Ascending aorta (tissue), 2 donors: Measurements from ENCODE around the gene CAPS. TPM values are rescaled to one million over a fixed set of nuclear protein-coding genes. Genes with fewer than 3 reads are reported as not detected.

Experiments
- DNase-seq, 2 donors: peaks; one replicate each; pipeline ENCODE4 v3.0.0-alpha.2; 2019; ENCODE audit warnings: low spot score in 2 of 2
- H3K27ac ChIP-seq, 2 donors: fragments of 200-600 bp; sonication (generic); one replicate each; pipeline ENCODE4 v1.5.1; 2016 to 2017; ENCODE audit warnings: mild to moderate bottlenecking in 1 of 2
- H3K27me3 ChIP-seq: fragments of 200-600 bp; sonication (generic); one replicate; pipeline ENCODE4 v1.5.1; 2017
- H3K36me3 ChIP-seq, 2 donors: fragments of 200-600 bp; sonication (generic); one replicate each; pipeline ENCODE4 v1.5.1; 2016
- H3K4me1 ChIP-seq, 2 donors: fragments of 200-600 bp; sonication (generic); one replicate each; pipeline ENCODE4 v1.5.1; 2016 to 2017; ENCODE audit warnings: mild to moderate bottlenecking in 1 of 2
- H3K4me3 ChIP-seq, 2 donors: fragments of 200-600 bp; sonication (generic); one replicate each; pipeline ENCODE4 v1.5.1; 2016 to 2017; ENCODE audit warnings: mild to moderate bottlenecking in 1 of 2
- H3K9me3 ChIP-seq, 2 donors: fragments of 200-600 bp; sonication (generic); one replicate each; pipeline ENCODE4 v1.5.1; 2016
- intact Hi-C: fragments of 100-400 bp; cut with DNase I; formaldehyde crosslinking; loops from one replicate; pipeline ENCODE4 v1.15.1; 2023
- total RNA-seq: library from RNA; depleted of rRNA; stranded (reverse); fragments of >200 nt; gene quantifications from one replicate; pipeline ENCODE4 v1.1.0, GENCODE V29; 2016
- TF ChIP-seq, protein P1 (sequence below), 3 experiments: fragments of 200-600 bp in 2 of 3; fragments of 450-650 bp in 1 of 3; sonication (generic) in 2 of 3; IDR thresholded peaks; one replicate each; pipeline ENCODE4 v1.5.1; 2016 to 2019; ENCODE audit warnings: antibody characterized with exemption in 3 of 3, mild to moderate bottlenecking in 1 of 3, moderate library complexity in 1 of 3

CAPS gene
- total RNA-seq, 1 donor from 2014 or later: 8.1 TPM

DNA sequence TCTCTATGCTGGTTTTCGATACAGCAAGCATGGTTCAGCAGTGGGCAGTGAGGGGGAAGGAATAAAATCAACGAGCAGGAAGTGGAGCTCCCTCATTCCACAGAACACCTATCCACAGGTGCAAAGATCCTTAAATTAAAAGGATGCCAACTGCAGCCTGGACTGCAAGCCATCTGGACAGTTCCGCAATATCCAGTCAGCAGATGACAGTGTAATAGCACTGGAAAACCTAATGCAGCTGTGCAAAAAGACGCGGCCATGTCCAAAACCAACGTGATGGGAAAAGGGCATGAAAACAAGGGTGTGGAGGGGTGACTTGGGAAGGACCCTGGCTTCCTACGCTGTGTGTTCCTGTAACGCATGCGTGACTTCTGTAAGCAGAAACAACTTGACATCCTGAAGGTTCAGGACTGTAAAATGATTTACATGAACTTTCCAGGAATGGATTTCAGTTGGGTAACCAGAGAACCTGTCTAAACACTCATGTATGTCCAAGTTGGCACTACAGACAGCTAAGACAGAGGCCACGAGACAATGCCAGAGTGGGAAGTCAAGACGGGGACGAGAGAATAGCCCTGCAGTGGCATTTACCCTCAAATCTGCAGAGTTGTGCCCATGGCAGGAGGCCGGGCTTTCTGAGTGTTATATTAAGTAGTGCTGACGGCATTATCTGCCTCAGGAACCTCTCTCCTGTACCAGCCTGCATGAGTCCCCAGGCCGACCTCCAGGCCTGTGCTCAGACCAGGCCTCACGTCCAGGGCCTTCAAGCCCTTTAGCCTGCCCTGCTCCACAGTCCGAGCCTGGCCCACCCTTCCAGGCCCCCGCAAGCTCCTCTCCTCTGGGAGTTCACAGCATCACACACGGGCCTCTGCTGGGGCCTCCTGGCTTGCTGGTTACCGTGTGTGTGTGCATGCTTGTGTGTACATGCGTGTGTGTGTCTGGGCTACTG lies 26.5 kb downstream of the CAPS start:
- intact Hi-C loops: no loop called here
- DNase-seq: no peak
- Histone ChIP-seq H3K27ac (no peak overlapping the region), H3K4me3 (no peak overlapping the region), H3K9me3 (no peaks in the 10 kb centered on the region), H3K4me1 (no peaks in the 10 kb centered on the region), H3K36me3 (peaks cover 23 to 39% of the 10 kb centered on the region in 2 donors), H3K27me3 (no peaks in the 10 kb centered on the region)
- TF ChIP-seq, protein P1, sequence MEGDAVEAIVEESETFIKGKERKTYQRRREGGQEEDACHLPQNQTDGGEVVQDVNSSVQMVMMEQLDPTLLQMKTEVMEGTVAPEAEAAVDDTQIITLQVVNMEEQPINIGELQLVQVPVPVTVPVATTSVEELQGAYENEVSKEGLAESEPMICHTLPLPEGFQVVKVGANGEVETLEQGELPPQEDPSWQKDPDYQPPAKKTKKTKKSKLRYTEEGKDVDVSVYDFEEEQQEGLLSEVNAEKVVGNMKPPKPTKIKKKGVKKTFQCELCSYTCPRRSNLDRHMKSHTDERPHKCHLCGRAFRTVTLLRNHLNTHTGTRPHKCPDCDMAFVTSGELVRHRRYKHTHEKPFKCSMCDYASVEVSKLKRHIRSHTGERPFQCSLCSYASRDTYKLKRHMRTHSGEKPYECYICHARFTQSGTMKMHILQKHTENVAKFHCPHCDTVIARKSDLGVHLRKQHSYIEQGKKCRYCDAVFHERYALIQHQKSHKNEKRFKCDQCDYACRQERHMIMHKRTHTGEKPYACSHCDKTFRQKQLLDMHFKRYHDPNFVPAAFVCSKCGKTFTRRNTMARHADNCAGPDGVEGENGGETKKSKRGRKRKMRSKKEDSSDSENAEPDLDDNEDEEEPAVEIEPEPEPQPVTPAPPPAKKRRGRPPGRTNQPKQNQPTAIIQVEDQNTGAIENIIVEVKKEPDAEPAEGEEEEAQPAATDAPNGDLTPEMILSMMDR (IDR thresholded peaks at IDR 0.05): no peak

DNA sequence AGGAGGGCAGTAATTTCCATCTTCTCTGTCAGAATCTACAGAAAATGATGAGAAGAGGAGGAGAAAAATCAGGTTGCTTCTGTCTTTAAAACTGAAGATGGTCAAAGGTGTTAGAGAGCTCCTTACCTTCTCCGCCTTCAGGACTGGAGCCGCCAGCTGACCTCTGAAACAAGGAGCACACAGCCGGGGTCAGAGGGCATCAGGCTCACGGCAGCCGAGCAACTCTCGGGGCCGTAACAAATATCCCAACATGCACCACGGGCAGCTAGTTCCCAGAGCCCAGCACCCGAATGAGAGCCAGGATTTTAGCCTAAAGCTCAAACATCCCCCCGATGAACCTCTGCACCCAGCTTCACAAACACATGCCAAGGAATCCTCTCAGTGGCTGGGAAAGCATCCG lies 27.6 kb downstream of the CAPS start:
- Histone ChIP-seq H3K27me3 (no peaks in the 10 kb centered on the region), H3K4me3 (no peak overlapping the region), H3K27ac (no peak overlapping the region), H3K36me3 (peaks cover 22 to 36% of the 10 kb centered on the region in 2 donors), H3K9me3 (no peaks in the 10 kb centered on the region), H3K4me1 (peaks cover 0 to 3% of the 10 kb centered on the region in 2 donors)
- TF ChIP-seq, protein P1 (IDR thresholded peaks at IDR 0.05): no peak
- DNase-seq: no peak
- intact Hi-C loops: no loop called here

DNA sequence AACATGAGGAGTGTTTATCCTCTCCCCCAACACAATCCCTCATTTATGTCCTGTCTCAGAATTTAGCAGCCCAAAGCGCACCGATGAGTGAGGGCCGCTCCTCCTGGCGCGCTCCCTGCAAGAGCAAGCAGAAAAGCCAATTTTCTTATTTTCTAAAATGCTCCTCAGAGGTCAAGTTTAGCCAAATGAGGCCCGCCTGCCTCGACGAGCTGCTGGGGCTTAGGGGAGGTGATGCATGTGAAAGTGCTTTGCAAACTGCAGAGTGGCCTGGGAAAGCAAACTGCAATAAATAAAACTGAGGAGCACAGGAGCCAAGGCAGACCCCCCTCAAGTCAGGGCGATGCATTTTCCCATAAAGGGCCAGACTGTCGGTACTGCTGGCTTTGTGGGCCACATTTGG lies 29.0 kb downstream of the CAPS start:
- TF ChIP-seq, protein P1 (IDR thresholded peaks at IDR 0.05): no peak
- DNase-seq: no peak
- H3K36me3 ChIP-seq: peaks cover 22 to 29% of the 10 kb centered on the region in 2 donors
- H3K9me3 ChIP-seq: no peaks in the 10 kb centered on the region
- no peaks in the 10 kb centered on the region for H3K27me3 ChIP-seq
- intact Hi-C loops: no loop called here
- no peak overlapping the region for H3K4me3 ChIP-seq
- H3K4me1 ChIP-seq: peaks cover 0 to 3% of the 10 kb centered on the region in 2 donors
- no peak overlapping the region for H3K27ac ChIP-seq

DNA sequence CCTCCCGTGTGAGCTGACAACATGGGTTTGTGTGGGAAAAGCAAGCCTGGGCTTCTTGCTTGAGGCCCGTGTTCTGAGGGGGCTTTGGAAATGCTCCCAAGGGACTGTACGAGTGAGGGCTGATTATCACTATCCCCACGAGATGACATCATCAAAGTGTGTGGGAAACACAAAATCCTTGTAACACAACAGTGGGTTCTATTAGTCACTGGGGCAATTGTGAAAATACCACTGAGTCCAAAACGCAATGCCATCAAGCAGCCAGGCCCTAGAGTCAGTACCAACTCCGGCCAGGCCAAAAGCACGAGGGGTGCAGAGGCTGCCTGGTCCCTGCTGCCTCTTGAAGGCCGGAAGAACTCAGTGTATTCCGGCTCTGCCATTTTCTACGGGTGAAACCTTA lies 29.6 kb downstream of the CAPS start:
- TF ChIP-seq, protein P1 (IDR thresholded peaks at IDR 0.05): no peak
- no peaks in the 10 kb centered on the region for H3K9me3 ChIP-seq
- H3K4me1 ChIP-seq: peaks cover 0 to 8% of the 10 kb centered on the region in 2 donors
- peaks cover 22 to 29% of the 10 kb centered on the region in 2 donors for H3K36me3 ChIP-seq
- intact Hi-C loops: no loop called here
- no peak for DNase-seq
- no peak overlapping the region for H3K4me3 ChIP-seq
- no peaks in the 10 kb centered on the region for H3K27me3 ChIP-seq
- no peak overlapping the region for H3K27ac ChIP-seq

DNA sequence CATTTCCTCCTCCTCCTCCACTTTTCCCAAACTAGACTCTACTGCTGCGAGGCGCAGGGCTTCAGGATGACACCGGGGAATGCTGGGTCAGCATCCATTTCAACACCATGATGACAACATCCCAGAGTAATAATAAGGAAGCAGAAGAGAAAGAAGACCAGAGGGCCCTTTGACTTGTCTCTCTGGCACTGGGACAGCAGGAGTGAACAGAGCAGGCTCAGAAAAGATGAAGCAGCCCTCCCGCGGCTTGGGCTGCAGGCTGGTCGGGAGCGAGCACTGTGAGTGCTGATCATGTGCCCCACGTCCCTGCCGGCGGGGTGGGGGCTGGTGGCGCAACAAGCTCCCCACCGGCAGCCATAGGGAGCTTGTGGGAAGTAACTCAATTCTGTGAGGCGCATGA lies 33.4 kb downstream of the CAPS start:
- H3K4me3 ChIP-seq: no peak overlapping the region
- intact Hi-C loops: no loop called here
- TF ChIP-seq, protein P1 (IDR thresholded peaks at IDR 0.05): no peak
- no peaks in the 10 kb centered on the region for H3K27me3 ChIP-seq
- H3K9me3 ChIP-seq: no peaks in the 10 kb centered on the region
- H3K27ac ChIP-seq: peak overlapping the region in 1 of 2 donors; percentile 24
- peaks cover 0 to 4% of the 10 kb centered on the region in 2 donors for H3K36me3 ChIP-seq
- peak; percentile 47 to 79 for DNase-seq
- H3K4me1 ChIP-seq: peaks cover under 1 to 24% of the 10 kb centered on the region in 2 donors
